GM19467 (cell line): ENCODE results near the gene AFF1.
A peak's percentile ranks its signal among the peaks of the same experiment; 100 is the strongest.
"Not testable (repeated sequence)": the region's sequence is repeated elsewhere in the genome, so short reads cannot be mapped to it uniquely, and the experiment has no call there.

Source experiments
- ATAC-seq: cut with Tn5 transposase; IDR thresholded peaks from one replicate; pipeline ENCODE4 v1.9.1; 2021; ENCODE audit warnings: mild to moderate bottlenecking, moderate library complexity; ENCODE audit not compliant: unreplicated experiment

Gene AFF1

GRCh38 chr4:87053802-87054767 is 119.3 kb downstream of the AFF1 start:
- no peak for ATAC-seq

- ATAC-seq = no peak
These were observed 120.1 kb downstream of the AFF1 start for GRCh38 chr4:87054900-87055299.

- ATAC-seq = no peak
These were observed 120.5 kb downstream of the AFF1 start for GRCh38 chr4:87055311-87055710.

GRCh38 chr4:87056881-87057280 is 122.1 kb downstream of the AFF1 start:
- no peak for ATAC-seq

DNA sequence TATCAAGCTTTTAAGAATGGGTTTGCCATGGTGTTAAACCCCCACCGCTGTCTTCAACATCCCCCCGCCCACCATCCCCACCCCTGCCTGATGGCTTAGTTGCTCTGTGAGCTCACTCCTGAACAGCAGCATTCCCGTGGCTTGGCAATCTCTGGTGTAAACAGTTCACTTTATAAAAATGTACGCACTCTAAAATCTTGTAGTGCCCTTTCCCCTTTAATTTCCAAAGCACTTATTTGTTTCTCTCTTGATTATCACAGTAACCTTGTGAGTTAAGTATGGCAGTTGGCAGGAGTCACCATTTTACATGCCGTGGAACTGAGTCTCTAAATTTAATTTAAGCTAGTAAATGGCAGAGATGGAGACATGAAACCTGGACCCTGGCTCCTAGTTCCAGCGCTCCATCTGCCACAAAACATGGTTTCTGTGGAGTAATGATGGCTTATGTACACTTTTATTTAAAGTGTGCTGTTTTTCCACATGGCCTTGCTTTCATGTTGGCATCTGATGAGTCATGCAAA is 123.1 kb downstream of the AFF1 start:
- ATAC-seq = no peak

DNA sequence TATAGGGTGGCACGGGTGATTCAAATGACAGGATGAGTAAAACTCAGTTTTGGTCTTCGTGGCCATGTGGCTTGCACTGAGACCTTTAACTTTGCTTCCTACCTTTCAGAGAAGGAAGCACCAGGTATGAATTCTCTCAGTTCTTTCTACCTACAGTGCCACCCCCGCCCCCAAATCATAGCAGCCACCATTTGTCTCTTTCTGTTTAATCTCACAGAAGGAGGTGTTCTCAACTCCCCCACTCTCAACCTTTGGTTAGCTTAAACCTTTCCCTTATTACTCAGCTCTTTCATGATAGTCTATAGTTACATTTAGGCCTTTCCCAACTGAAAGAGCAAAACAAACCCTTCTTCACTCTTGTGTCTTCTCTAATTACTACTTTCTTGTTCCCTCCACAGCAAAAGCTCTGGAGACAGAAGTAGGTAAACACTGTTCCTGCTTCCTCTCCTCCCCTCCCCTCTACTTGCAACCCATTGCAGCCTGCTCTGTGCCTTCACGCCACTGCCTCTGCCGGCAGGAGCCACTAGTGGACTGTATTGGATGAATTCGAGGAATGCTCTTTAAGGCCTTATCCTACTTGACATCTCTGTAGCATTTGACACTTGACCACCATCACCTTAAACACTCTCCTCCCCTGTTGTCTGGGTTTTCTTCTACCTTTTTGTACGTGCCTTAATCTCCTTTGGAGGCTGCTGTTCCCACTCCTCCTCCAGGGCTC is 123.7 kb downstream of the AFF1 start:
- no peak for ATAC-seq

- no peak for ATAC-seq
These were observed 126.1 kb downstream of the AFF1 start for GRCh38 chr4:87060957-87061356.

DNA sequence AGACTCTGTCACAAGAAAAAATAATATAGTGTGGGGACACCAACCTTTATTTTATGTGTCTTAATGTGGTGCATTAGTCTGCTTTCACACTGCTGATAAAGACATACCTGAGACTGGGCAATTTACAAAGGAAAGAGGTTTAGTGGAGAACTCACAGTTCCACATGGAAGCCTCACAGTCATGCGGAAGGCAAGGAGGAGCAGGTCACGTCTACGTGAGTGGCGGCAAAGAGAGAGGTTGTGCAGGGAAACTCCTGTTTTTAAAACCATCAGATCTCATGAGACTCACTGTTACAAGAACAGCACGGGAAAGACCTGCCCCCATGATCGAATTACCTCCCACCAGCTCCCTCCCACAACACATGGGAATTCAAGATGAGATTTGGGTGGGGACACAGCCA is 130.2 kb downstream of the AFF1 start:
- ATAC-seq = no peak

GRCh38 chr4:87066403-87067123 is 131.8 kb downstream of the AFF1 start:
- no peak for ATAC-seq

GRCh38 chr4:87067124-87067885 is 132.5 kb downstream of the AFF1 start:
- ATAC-seq = no peak

GRCh38 chr4:87068583-87069021 is 133.8 kb downstream of the AFF1 start:
- no peak for ATAC-seq

GRCh38 chr4:87069037-87069742 is 134.4 kb downstream of the AFF1 start:
- no peak for ATAC-seq

DNA sequence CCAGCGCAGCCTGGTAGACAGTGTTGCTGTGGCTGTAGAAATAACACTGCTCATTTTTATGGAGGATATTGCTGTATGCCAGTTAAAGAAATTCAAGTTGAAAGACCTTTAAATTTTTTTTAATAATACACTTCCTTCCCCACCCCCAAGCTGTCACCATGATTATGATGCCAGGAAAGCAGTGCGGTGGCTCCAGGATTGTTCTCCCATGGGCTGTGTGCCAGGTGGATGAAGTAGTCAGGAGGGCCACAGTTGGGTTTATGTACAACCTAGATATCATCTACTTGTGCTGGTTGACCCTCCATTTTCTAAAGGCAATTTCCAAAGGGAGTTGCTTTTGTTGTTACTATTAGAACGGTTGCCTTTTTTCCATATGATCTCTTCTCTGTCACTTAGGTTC is 136.6 kb downstream of the AFF1 start:
- ATAC-seq = no peak

DNA sequence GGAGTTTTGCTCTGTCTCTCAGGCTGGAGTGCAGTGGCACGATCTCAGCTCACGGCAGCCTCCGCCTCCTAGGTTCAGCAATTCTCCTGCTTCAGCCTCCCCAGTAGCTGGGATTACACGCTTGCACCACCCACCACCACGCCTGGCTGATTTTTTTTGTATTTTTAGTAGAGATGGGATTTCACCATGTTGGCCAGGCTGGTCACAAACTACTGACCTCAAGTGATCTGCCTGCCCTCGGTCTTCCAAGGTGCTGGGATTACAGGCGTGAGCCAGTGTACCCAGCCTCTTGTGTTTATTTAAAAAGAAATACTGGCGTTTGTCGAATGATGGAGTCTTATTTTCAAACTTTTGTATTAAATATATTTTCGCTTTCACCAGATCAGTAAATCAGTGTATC is 137.7 kb downstream of the AFF1 start:
- ATAC-seq = not testable (repeated sequence)

DNA sequence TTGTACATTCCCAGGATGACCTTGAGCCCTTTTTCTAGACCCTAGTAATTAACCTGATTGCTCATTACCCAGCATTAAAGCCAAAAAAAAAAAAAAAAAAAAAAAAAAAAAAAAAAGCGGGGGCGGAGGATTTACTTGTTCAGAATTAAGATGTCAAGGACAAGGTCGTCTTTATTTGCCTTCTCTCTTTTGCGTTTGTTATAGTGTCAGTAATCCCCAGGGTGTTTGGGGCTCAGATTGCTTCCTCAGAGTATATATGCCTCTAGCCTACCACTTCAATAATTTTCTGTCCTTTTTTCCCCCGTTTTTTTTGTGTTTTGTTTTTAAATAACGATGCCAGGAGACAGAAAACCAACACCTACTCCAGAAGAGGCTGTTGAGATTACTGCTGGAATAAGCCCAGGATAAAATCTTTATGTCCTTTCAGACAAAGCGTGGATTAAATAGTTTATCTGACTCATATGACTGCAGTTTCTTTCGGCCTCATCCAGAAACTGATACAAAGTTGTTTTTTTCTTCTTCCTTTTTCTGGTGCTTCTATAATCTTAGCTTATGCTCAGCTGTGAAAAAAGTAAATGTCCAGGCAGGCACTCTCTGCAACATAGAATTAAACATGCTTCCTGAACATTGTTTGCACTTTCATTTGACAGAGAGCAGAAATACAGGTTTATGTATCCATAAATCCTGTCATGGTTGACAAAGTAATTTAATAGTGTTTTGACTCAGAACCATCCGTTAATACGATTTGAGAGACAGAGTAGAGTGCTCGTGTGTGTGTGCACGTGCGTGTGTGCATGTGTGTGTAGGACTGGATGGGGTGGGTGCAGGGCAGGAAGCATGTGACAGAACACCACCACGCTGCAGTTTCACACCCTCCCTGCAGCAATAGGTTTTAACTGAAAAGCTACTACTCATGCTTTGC is 138.6 kb downstream of the AFF1 start:
- ATAC-seq = peak; percentile 87

DNA sequence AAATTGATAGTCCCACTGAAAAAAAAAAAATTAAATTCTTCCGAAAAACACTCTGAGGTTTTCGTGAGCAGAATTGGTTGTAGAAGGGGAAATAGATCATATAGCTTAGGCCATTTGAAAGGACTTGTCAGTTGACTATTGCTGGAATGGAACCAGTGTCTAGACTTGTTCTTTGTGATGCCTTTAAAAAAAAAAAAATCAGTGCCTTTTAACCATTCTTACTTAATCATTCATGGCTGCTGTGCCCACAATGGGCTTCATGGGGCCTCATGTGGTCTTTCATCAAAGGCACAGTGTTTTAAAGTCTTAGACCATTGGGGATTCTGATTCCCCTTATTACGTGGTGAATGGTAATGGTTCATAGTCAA is 139.3 kb downstream of the AFF1 start:
- peak; percentile 41 for ATAC-seq

DNA sequence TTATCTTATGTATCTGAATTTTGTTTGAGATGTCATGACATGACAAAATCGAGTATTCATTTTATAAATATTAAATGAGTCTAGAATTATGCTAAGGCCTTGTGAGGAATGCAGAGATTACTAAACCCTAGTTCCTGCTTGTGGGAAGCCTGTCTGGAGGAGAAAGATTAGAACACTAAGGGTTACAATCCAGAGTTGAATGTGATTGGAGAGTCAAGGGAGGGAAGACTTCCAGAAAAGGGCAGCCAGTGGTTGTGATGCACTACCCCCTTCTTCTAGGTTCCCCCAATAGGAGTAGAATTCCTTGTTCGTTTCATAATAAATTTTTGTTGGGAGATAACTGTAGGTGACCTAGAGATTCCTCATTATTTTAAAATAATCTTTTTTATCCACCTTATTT is 141.1 kb downstream of the AFF1 start:
- ATAC-seq = no peak

DNA sequence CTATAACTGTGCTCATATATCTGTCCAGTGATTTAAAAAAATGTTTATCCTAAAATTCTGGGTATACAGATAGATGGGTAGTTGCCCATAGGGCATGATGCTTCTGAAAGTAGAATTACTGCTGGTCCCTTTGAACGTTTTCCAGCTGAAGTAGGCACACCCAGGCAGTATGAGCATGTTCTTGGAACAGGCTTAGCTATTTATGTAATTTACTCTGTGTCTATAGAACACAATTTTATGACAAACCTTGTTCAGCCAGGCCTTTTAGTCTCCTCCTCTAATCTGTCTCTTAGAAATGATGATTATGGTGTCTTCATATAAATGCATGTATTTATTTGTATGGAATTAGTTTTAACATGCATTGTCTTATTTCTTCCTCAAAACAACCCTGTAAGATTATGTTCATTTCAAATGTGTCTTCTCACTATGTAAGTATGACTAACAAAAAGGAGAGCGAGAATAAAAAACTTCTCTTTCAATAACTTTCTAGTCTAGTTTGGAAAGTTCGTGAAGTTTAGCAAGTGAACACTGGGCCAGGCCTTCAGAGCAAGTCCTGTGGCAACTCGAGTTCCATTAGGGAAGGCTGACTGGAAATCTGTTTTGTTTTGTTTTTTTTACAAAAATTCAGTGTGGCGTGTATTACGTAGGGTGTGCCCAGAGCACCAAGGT is 142.0 kb downstream of the AFF1 start:
- no peak for ATAC-seq
